Ishikawa (cell line): ENCODE data around the gene REX1BD.

ENCODE experiments used
- CEBPB ChIP-seq: IDR thresholded peaks from 2 replicates; pipeline ENCODE4 v1.6.1; 2012
- CREB1 ChIP-seq: IDR thresholded peaks from 2 replicates; pipeline ENCODE4 v1.6.1; 2012; ENCODE audit warnings: low read depth
- EGR1 ChIP-seq: IDR thresholded peaks from 2 replicates; pipeline ENCODE4 v1.6.1; 2012
- EP300 ChIP-seq: IDR thresholded peaks from 2 replicates; pipeline ENCODE4 v1.6.1; 2012; ENCODE audit warnings: borderline replicate concordance
- FOXM1 ChIP-seq: IDR thresholded peaks from 2 replicates; pipeline ENCODE4 v1.6.1; 2012; ENCODE audit warnings: low read depth, borderline replicate concordance
- NFIC ChIP-seq: IDR thresholded peaks from 2 replicates; pipeline ENCODE4 v1.6.1; 2012
- RAD21 ChIP-seq: IDR thresholded peaks from 2 replicates; pipeline ENCODE4 v1.6.1; 2012; ENCODE audit warnings: low read depth
- TAF1 ChIP-seq: IDR thresholded peaks from 2 replicates; pipeline ENCODE4 v1.6.1; 2012; ENCODE audit warnings: low read depth, mild to moderate bottlenecking
- TCF12 ChIP-seq: IDR thresholded peaks from 2 replicates; pipeline ENCODE4 v1.6.1; 2012; ENCODE audit warnings: low read depth
- TEAD4 ChIP-seq: IDR thresholded peaks from 2 replicates; pipeline ENCODE4 v1.6.1; 2012
- YY1 ChIP-seq: IDR thresholded peaks from 2 replicates; pipeline ENCODE4 v1.6.1; 2012; ENCODE audit warnings: low read depth
- ZBTB7A ChIP-seq: IDR thresholded peaks from 2 replicates; pipeline ENCODE4 v1.6.1; 2012; ENCODE audit warnings: low read depth
- TF ChIP-seq, protein P1 (sequence below): IDR thresholded peaks from 2 replicates; pipeline ENCODE4 v1.6.1; 2012
- TF ChIP-seq, protein P2 (sequence below): IDR thresholded peaks from 2 replicates; pipeline ENCODE4 v1.6.1; 2012
- TF ChIP-seq, protein P3 (sequence below): IDR thresholded peaks from 2 replicates; pipeline ENCODE4 v1.6.1; 2012; ENCODE audit warnings: low read depth, mild to moderate bottlenecking

REX1BD gene

DNA sequence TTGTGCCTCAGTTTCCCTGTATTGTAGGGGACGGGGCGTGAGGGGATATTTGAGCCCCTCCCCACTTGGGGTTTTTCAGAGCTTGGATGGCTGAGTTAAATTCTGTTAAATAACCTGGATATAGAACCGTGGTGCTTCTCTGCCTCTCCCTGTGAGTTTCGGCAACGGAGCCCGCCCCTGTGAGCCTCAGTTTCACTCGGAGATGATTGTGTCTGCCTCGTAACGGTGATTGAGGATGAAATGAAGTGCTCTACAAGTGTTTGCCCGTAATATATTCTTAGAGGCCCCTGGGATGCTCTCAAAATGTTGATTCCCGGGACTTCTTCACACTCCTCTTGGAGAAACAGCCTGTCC is 30.4 kb upstream of the REX1BD start:
- TF ChIP-seq, protein P1, sequence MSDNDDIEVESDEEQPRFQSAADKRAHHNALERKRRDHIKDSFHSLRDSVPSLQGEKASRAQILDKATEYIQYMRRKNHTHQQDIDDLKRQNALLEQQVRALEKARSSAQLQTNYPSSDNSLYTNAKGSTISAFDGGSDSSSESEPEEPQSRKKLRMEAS, result no peak
- TF ChIP-seq, protein P2, sequence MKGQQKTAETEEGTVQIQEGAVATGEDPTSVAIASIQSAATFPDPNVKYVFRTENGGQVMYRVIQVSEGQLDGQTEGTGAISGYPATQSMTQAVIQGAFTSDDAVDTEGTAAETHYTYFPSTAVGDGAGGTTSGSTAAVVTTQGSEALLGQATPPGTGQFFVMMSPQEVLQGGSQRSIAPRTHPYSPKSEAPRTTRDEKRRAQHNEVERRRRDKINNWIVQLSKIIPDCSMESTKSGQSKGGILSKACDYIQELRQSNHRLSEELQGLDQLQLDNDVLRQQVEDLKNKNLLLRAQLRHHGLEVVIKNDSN, result no peak
- no peak for TF ChIP-seq EGR1
- no peak for TF ChIP-seq TCF12
- TF ChIP-seq, protein P3, sequence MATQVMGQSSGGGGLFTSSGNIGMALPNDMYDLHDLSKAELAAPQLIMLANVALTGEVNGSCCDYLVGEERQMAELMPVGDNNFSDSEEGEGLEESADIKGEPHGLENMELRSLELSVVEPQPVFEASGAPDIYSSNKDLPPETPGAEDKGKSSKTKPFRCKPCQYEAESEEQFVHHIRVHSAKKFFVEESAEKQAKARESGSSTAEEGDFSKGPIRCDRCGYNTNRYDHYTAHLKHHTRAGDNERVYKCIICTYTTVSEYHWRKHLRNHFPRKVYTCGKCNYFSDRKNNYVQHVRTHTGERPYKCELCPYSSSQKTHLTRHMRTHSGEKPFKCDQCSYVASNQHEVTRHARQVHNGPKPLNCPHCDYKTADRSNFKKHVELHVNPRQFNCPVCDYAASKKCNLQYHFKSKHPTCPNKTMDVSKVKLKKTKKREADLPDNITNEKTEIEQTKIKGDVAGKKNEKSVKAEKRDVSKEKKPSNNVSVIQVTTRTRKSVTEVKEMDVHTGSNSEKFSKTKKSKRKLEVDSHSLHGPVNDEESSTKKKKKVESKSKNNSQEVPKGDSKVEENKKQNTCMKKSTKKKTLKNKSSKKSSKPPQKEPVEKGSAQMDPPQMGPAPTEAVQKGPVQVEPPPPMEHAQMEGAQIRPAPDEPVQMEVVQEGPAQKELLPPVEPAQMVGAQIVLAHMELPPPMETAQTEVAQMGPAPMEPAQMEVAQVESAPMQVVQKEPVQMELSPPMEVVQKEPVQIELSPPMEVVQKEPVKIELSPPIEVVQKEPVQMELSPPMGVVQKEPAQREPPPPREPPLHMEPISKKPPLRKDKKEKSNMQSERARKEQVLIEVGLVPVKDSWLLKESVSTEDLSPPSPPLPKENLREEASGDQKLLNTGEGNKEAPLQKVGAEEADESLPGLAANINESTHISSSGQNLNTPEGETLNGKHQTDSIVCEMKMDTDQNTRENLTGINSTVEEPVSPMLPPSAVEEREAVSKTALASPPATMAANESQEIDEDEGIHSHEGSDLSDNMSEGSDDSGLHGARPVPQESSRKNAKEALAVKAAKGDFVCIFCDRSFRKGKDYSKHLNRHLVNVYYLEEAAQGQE, result no peak
- no peak for TF ChIP-seq TEAD4
- TF ChIP-seq FOXM1, result no peak
- TF ChIP-seq CREB1, result no peak
- no peak for TF ChIP-seq YY1
- TF ChIP-seq CEBPB, result no peak
- no peak for TF ChIP-seq ZBTB7A
- TF ChIP-seq NFIC, result no peak

DNA sequence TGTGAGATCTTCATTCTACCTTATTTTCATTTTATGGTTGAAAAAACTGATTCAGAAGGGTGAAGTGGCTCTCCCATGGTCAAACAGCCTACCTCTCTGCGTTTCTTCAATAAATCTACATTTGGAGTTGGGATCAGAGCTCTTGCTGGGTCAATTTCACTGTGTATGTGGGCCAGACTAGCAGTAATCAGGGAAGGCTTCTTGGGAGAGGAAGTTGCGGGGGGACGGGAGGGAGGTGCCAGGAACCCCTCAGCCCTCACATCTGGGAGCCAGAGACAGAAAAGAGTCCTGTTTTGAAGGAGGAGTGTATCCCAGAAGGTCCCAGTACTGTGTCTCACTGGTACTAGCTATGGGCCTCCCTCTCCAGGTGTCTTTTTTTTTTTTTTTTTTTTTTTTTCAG is 30.0 kb upstream of the REX1BD start:
- TF ChIP-seq TEAD4 (no peak), EGR1 (no peak), TAF1 (no peak), RAD21 (no peak), CEBPB (no peak), YY1 (no peak), ZBTB7A (no peak), NFIC (no peak), CREB1 (no peak), FOXM1 (no peak), EP300 (no peak), TCF12 (no peak)
- TF ChIP-seq, protein P3, result no peak
- TF ChIP-seq, protein P2, result no peak
- TF ChIP-seq, protein P1, result no peak

DNA sequence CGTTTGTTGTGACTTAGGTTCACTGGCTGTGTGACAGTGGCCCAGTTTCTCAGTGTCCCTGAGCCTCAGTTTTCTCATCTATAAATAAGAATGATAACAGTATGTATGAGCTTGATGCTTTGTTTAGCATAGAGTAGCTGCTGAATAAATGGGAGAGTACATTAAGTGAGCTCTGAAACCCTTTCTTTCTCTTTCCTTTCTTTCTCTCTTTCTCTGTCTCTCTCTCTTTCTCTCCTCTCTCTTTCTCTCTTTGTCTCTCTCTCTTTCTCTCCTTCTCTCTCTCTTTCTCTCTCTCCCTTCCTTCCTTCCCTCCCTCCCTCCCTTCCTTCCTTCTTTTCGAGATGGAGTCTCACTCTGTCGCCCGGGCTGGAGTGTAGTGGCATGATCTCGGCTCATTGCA is 28.9 kb upstream of the REX1BD start:
- TF ChIP-seq EP300 (no peak), FOXM1 (no peak), ZBTB7A (no peak), CEBPB (no peak), TEAD4 (no peak), CREB1 (no peak), NFIC (no peak), TCF12 (no peak), RAD21 (no peak), YY1 (no peak), EGR1 (no peak)
- TF ChIP-seq, protein P2, result no peak
- TF ChIP-seq, protein P3, result no peak
- TF ChIP-seq, protein P1, result no peak

DNA sequence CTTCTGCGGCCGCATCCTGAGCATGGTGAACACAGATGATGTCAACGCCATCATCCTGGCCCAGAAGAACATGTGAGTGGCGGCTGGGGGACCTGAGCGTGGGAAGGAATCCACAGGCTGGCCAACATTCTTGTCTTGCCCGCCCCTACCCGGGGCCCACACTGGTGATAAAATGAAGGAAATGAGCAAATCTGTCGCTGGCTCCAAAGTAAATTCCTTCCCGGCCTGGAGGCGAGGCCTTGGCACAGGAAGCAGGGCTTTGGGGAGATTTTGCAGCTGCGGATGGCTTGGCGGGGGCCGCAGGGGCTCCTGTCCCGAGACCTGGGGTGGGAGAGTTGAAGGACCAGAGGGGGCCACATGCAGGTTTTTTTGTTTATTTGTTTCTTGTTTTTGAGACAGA is 26.5 kb upstream of the REX1BD start:
- TF ChIP-seq, protein P2, result no peak
- TF ChIP-seq RAD21 (no peak), YY1 (no peak), TEAD4 (no peak), TCF12 (no peak), FOXM1 (no peak), CREB1 (no peak), NFIC (no peak), TAF1 (no peak), EGR1 (no peak), CEBPB (no peak), ZBTB7A (no peak), EP300 (no peak)
- TF ChIP-seq, protein P3, result no peak
- TF ChIP-seq, protein P1, result no peak
